Measurements from ENCODE around the gene ECHDC3.
A peak's percentile ranks its signal among the peaks of the same experiment; 100 is the strongest.

ECHDC3 gene

GRCh38 chr10:11755512-11756263 lies 13.5 kb downstream of the ECHDC3 start:
- DNase-seq: no peak

- DNase-seq: peak; percentile 1
These were observed 14.7 kb downstream of the ECHDC3 start for GRCh38 chr10:11756766-11757315.

- DNase-seq: peak; percentile 82
These were observed 15.3 kb downstream of the ECHDC3 start for GRCh38 chr10:11757454-11757820.

DNA sequence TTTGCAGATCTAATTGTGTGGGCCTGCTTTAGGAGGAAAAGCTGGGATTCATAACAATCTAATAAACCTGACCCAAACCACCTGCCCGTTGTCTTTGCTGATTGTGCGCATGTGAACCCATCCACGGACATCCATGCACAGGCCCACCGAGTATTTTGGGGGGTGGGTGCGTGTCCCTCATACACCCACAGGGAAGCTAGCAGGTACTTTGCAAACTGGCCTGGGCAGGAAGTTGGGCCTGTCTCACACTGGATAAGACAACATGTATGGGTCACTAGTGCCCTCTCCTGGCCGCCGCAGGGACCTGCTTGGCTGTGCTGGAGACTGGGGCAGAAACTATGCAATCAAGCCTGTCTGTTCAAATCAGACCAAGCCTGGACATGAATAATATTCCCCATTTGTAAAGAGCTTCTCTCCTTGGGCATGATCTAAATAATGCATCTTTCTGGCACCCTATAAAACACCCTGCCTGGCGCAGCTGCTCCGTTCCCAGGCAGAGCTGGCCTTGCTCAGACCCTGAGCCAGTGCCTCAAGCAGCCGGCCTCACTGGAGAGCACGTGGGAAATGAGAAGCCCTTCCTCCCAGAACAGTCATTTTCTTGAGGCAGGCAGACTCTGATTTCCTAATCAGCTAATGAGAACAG lies 15.8 kb downstream of the ECHDC3 start:
- DNase-seq: peak; percentile 54

- DNase-seq: no peak
These were observed 16.5 kb downstream of the ECHDC3 start for GRCh38 chr10:11758527-11759236.

- no peak for DNase-seq
These were observed 17.2 kb downstream of the ECHDC3 start for GRCh38 chr10:11759347-11759746.

- no peak for DNase-seq
These were observed 18.0 kb downstream of the ECHDC3 start for GRCh38 chr10:11760151-11760550.

DNA sequence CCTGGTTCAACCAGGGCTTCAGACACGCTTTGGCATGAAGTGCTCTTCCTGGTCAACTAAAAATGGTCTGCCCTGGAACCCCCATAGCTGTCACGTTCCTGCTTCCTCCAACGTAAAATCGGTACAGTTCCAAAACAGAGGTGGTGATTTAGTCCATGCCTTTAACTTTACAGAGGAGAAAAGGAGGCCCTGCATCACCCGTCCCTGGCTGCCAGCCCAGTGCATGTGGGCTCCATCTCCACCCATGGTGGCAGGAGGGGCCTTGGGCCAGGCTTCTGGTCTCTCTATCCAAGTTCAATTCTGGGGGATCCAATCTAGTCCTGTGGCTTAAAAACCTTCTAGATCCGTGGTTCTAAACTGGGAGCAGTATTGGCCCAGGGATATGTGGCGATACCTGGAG lies 18.7 kb downstream of the ECHDC3 start:
- no peak for DNase-seq

GRCh38 chr10:11761431-11761830 lies 19.2 kb downstream of the ECHDC3 start:
- no peak for DNase-seq

DNA sequence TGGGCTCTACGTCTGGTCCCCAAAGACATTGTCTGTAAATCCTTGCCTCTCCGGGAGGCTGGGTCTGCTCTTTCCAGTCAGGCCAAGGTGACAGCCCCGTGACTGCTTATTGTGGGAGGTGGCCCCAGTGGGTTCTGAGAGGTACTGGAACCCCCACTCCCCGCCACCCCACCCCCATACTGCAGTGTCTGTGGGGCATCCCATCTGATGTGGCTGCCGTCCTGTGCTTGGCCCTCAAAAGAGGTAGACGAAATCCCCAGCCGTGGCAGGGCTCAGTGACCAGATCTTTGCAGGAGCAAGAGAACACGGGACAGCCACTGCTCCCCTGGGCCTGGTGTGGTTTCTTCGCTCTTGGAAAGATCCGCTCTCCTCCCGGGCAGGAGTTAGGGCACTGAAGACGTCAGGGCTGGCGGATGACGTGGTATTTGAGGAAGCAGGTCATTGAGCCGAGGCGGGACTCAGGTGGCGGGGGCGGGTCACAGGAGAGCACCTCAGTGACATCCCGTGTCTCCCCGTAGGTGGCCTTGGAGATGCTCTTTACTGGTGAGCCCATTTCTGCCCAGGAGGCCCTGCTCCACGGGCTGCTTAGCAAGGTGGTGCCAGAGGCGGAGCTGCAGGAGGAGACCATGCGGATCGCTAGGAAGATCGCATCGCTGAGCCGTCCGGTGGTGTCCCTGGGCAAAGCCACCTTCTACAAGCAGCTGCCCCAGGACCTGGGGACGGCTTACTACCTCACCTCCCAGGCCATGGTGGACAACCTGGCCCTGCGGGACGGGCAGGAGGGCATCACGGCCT lies 20.7 kb downstream of the ECHDC3 start:
- no peak for DNase-seq

DNA sequence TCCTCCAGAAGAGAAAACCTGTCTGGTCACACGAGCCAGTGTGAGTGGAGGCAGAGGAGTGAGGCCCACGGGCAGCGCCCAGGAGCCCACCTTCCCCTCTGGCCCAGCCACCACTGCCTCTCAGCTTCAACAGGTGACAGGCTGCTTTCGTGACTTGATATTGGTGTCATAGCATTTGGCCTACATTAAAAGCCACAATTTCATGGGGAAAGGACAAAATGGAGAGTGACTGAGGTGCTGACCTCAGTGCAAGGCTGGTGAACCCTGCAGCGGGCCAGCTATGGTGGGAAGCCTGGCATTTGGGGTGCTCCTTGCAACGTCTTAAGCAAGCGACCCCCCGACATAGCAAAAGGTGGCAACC lies 21.3 kb downstream of the ECHDC3 start:
- no peak for DNase-seq

GRCh38 chr10:11765141-11765540 lies 23.0 kb downstream of the ECHDC3 start:
- DNase-seq: no peak

- DNase-seq: no peak
These were observed 30.6 kb downstream of the ECHDC3 start for GRCh38 chr10:11772575-11773288.

GRCh38 chr10:11773761-11774441 lies 31.7 kb downstream of the ECHDC3 start:
- DNase-seq: no peak

- no peak for DNase-seq
These were observed 33.2 kb downstream of the ECHDC3 start for GRCh38 chr10:11775412-11775811.

- DNase-seq: no peak
These were observed 33.9 kb downstream of the ECHDC3 start for GRCh38 chr10:11776080-11776479.

GRCh38 chr10:11781114-11781513 lies 38.9 kb downstream of the ECHDC3 start:
- DNase-seq: no peak

GRCh38 chr10:11782793-11783557 lies 40.8 kb downstream of the ECHDC3 start:
- no peak for DNase-seq

DNA sequence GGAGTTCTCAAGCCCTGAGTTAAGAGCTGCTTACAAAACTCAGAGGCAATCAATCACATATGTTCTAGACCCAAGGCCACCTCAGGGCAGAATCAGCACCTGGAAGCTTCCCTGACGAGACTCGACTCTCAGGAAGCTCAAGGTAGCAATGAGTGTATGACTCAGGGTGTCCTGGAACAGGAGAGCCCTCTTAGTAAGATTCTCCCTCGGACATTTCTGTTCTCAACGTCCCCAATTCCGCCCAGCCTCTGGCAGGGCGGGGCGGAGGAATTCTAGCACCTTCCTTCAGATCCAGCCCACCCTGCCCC lies 41.3 kb downstream of the ECHDC3 start:
- DNase-seq: no peak

- DNase-seq: no peak
These were observed 45.2 kb downstream of the ECHDC3 start for GRCh38 chr10:11787374-11787773.

GRCh38 chr10:11787846-11788245 lies 45.7 kb downstream of the ECHDC3 start:
- DNase-seq: no peak

All from NCI-H1105 (cell line).